Measurements from ENCODE around the gene PAPSS2.

PAPSS2 gene

GRCh38 chr10:87753995-87754866, 94.6 kb downstream of the PAPSS2 start:
- DNase-seq, result no peak

- no peak for DNase-seq
Measured at GRCh38 chr10:87757685-87758084, 98.0 kb downstream of the PAPSS2 start.

GRCh38 chr10:87759551-87759950, 99.9 kb downstream of the PAPSS2 start:
- DNase-seq, result no peak

- DNase-seq, result no peak
Measured at GRCh38 chr10:87760195-87760905, 100.7 kb downstream of the PAPSS2 start.

GRCh38 chr10:87761153-87761552, 101.5 kb downstream of the PAPSS2 start:
- DNase-seq, result no peak

- no peak for DNase-seq
Measured at GRCh38 chr10:87761892-87762291, 102.2 kb downstream of the PAPSS2 start.

- no peak for DNase-seq
Measured at GRCh38 chr10:87763086-87763861, 103.6 kb downstream of the PAPSS2 start.

- DNase-seq, result no peak
Measured at GRCh38 chr10:87764072-87764934, 104.6 kb downstream of the PAPSS2 start.

GRCh38 chr10:87765666-87766376, 106.1 kb downstream of the PAPSS2 start:
- DNase-seq, result no peak

- no peak for DNase-seq
Measured at GRCh38 chr10:87767253-87767652, 107.6 kb downstream of the PAPSS2 start.

- DNase-seq, result no peak
Measured at GRCh38 chr10:87771871-87772500, 112.3 kb downstream of the PAPSS2 start.

GRCh38 chr10:87775766-87776165, 116.1 kb downstream of the PAPSS2 start:
- DNase-seq, result no peak

GRCh38 chr10:87776328-87776727, 116.7 kb downstream of the PAPSS2 start:
- DNase-seq, result no peak

GRCh38 chr10:87781545-87781944, 121.9 kb downstream of the PAPSS2 start:
- no peak for DNase-seq

GRCh38 chr10:87782721-87783120, 123.0 kb downstream of the PAPSS2 start:
- DNase-seq, result no peak

GRCh38 chr10:87786421-87786820, 126.7 kb downstream of the PAPSS2 start:
- no peak for DNase-seq

GRCh38 chr10:87790185-87790584, 130.5 kb downstream of the PAPSS2 start:
- DNase-seq, result no peak

- no peak for DNase-seq
Measured at GRCh38 chr10:87794285-87794684, 134.6 kb downstream of the PAPSS2 start.

Measured in NCI-H446 treated with DMSO at 0.1 percent for 48 hours (cell line).